ENCODE results near the gene FBXO46.
A peak's percentile ranks its signal among the peaks of the same experiment; 100 is the strongest.

FBXO46 gene

GRCh38 chr19:45667620-45668341 is 62.9 kb downstream of the FBXO46 start, which contains the start of gene GIPR:
Gene GIPR (plus strand): TSS chr19:45668221. CDS start chr19:45669521, 1,300 bp downstream.
- H3K4me1 Mint-ChIP-seq: peaks cover 9% of the 10 kb centered on the region
- H3K27ac Mint-ChIP-seq: no peak within 1 kb of the TSS
- peaks cover 77% of the 10 kb centered on the region for H3K27me3 Mint-ChIP-seq (ENCODE audit: low read depth)
- H3K9me3 Mint-ChIP-seq: no peaks in the 10 kb centered on the region
- TF ChIP-seq, protein P1, sequence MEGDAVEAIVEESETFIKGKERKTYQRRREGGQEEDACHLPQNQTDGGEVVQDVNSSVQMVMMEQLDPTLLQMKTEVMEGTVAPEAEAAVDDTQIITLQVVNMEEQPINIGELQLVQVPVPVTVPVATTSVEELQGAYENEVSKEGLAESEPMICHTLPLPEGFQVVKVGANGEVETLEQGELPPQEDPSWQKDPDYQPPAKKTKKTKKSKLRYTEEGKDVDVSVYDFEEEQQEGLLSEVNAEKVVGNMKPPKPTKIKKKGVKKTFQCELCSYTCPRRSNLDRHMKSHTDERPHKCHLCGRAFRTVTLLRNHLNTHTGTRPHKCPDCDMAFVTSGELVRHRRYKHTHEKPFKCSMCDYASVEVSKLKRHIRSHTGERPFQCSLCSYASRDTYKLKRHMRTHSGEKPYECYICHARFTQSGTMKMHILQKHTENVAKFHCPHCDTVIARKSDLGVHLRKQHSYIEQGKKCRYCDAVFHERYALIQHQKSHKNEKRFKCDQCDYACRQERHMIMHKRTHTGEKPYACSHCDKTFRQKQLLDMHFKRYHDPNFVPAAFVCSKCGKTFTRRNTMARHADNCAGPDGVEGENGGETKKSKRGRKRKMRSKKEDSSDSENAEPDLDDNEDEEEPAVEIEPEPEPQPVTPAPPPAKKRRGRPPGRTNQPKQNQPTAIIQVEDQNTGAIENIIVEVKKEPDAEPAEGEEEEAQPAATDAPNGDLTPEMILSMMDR (IDR thresholded peaks at IDR 0.05; ENCODE audit: unreplicated experiment in 3 of 3): no peak
- H3K36me3 Mint-ChIP-seq (ENCODE audit: low read depth): no peaks in the 10 kb centered on the region
- H3K4me3 Mint-ChIP-seq: peak within 1 kb of the TSS; percentile 56 to 65 (median 60)

DNA sequence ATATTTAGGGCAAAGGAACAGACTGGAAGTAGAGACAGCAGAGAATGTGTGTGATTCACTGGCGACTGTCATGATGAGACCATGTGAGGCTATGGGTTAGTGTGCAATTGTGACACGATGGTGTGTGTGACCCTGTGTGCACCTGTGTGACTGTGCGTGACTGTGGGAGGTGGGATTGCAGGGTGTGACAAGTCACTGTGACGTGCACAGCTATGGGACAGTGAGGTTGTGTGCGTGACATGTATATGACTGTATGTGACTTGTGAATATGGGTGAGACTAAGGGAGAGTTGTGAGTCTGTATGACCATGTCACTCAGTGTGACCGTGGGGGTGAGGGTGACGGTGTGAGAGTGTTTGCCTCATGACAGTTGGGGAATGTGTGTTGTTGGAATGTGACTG is 66.1 kb downstream of the FBXO46 start:
- no peak overlapping the region for H3K27ac Mint-ChIP-seq
- peaks cover 66% of the 10 kb centered on the region for H3K27me3 Mint-ChIP-seq (ENCODE audit: low read depth)
- TF ChIP-seq, protein P1 (IDR thresholded peaks at IDR 0.05; ENCODE audit: unreplicated experiment in 3 of 3): no peak
- H3K36me3 Mint-ChIP-seq (ENCODE audit: low read depth): no peaks in the 10 kb centered on the region
- peaks cover 9% of the 10 kb centered on the region for H3K4me1 Mint-ChIP-seq
- no peaks in the 10 kb centered on the region for H3K9me3 Mint-ChIP-seq
- H3K4me3 Mint-ChIP-seq: no peak overlapping the region

DNA sequence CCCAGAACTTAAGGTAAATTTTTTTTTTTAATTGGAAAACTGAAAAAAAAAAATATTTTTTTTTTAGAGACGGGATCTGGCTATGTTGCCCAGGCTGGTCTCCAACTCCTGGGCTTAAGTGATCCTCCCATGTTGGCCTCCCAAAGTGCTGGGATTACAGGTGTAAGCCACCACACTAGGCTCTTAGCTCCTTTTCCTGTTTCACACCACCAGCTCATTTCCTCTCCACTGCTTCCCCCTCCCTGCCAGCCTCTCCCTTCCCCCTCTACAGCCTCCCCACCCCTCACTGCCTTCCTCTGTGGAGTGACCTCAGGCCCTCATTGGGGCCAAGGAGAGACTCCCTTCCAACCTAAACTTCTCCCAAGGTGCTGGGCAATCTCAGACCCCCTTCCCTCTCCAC is 66.9 kb downstream of the FBXO46 start:
- peaks cover 8% of the 10 kb centered on the region for H3K4me1 Mint-ChIP-seq
- peaks cover 64% of the 10 kb centered on the region for H3K27me3 Mint-ChIP-seq (ENCODE audit: low read depth)
- no peak overlapping the region for H3K4me3 Mint-ChIP-seq
- TF ChIP-seq, protein P1 (IDR thresholded peaks at IDR 0.05; ENCODE audit: unreplicated experiment in 3 of 3): no peak
- no peaks in the 10 kb centered on the region for H3K36me3 Mint-ChIP-seq (ENCODE audit: low read depth)
- no peaks in the 10 kb centered on the region for H3K9me3 Mint-ChIP-seq
- no peak overlapping the region for H3K27ac Mint-ChIP-seq

- H3K36me3 Mint-ChIP-seq (ENCODE audit: low read depth): no peaks in the 10 kb centered on the region
- no peak overlapping the region for H3K27ac Mint-ChIP-seq
- H3K9me3 Mint-ChIP-seq: no peaks in the 10 kb centered on the region
- H3K4me3 Mint-ChIP-seq: no peak overlapping the region
- peaks cover 47% of the 10 kb centered on the region for H3K27me3 Mint-ChIP-seq (ENCODE audit: low read depth)
- TF ChIP-seq, protein P1 (IDR thresholded peaks at IDR 0.05; ENCODE audit: unreplicated experiment in 3 of 3): no peak
- H3K4me1 Mint-ChIP-seq: no peaks in the 10 kb centered on the region
Observed at GRCh38 chr19:45660636-45661035, 70.1 kb downstream of the FBXO46 start.
